Measurements from ENCODE around the gene HS6ST3.

The HS6ST3 gene

DNA sequence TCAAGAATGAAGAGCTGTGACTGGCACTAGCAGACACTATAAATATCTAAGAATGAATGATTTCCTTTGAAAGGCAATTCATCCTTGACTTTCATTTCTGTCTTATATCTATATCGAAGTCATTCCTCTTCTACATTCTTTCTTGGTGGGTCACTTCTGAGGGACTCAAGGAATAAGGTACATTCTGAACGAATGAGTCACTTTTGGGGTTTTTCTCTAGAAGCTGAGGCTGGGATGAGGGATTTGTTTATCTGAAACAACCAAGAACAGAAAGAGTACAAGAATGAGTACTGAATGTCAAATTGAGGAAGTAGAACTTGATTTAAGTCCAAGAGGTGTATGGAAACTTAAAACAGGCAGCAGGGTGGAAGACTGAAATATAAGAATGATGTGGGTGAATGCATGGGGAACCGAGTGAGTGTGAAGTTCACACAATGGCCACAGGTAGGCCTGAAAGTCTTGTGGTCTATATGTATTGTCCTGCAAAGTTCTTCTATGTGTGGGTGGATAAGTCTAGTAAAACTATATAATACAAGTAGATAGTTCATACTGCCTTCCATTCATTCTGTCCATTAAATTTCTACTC lies 560.5 kb downstream of the HS6ST3 start:
- H3K4me3 ChIP-seq (ENCODE audit: control insufficient read depth, low read depth, low read length), result no peak overlapping the region
- TF ChIP-seq, protein P1, sequence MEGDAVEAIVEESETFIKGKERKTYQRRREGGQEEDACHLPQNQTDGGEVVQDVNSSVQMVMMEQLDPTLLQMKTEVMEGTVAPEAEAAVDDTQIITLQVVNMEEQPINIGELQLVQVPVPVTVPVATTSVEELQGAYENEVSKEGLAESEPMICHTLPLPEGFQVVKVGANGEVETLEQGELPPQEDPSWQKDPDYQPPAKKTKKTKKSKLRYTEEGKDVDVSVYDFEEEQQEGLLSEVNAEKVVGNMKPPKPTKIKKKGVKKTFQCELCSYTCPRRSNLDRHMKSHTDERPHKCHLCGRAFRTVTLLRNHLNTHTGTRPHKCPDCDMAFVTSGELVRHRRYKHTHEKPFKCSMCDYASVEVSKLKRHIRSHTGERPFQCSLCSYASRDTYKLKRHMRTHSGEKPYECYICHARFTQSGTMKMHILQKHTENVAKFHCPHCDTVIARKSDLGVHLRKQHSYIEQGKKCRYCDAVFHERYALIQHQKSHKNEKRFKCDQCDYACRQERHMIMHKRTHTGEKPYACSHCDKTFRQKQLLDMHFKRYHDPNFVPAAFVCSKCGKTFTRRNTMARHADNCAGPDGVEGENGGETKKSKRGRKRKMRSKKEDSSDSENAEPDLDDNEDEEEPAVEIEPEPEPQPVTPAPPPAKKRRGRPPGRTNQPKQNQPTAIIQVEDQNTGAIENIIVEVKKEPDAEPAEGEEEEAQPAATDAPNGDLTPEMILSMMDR (IDR thresholded peaks at IDR 0.05; ENCODE audit: control insufficient read depth, insufficient read depth, low read depth, low read length, missing control alignments), result no peak
- DNase-seq (ENCODE audit: low read depth), result no peak

DNA sequence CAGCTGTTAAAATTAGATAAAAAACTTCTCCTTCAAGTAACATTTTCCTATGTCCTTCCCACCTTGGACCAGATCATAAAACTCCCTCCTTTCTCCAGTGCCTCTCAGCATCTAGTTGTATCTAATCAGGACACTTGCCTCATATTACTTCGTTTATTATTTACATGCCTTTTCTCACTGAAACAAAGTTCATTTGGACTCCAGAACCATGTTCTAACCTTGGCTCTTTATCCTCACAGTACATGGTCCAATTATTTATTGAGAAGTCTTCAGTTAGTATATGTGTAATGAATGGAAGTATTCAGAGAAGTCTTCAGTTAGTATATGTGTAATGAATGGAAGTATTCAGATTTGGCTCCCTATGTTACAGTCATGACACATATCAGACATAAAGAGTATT lies 561.7 kb downstream of the HS6ST3 start:
- TF ChIP-seq, protein P1 (IDR thresholded peaks at IDR 0.05; ENCODE audit: control insufficient read depth, insufficient read depth, low read depth, low read length, missing control alignments), result no peak
- no peak overlapping the region for H3K4me3 ChIP-seq (ENCODE audit: control insufficient read depth, low read depth, low read length)
- no peak for DNase-seq (ENCODE audit: low read depth)

- DNase-seq (ENCODE audit: low read depth), result no peak
- TF ChIP-seq, protein P1 (IDR thresholded peaks at IDR 0.05; ENCODE audit: control insufficient read depth, insufficient read depth, low read depth, low read length, missing control alignments), result no peak
- no peak overlapping the region for H3K4me3 ChIP-seq (ENCODE audit: control insufficient read depth, low read depth, low read length)
These were observed 562.6 kb downstream of the HS6ST3 start for GRCh38 chr13:96652506-96652905.

DNA sequence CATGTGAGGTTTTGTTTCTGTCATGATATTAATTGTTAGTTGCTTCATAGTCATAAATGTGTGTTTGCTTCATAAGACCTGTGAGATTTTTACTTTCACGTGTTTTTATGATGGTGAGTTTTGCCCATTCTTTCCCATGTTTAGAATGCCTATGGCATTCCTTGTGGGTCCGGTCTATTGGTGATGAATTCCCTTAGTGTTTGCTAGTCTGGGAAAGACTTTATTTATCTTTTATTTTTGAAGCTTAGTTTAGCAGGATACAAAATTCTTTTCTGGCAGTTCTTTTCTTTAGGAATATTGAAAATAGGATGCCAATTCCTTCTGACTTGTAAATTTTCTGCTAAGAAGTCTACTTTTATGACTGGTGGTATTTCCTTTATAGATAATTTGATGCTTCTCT lies 571.7 kb downstream of the HS6ST3 start:
- H3K4me3 ChIP-seq (ENCODE audit: control insufficient read depth, low read depth, low read length), result no peak overlapping the region
- no peak for DNase-seq (ENCODE audit: low read depth)
- TF ChIP-seq, protein P1 (IDR thresholded peaks at IDR 0.05; ENCODE audit: control insufficient read depth, insufficient read depth, low read depth, low read length, missing control alignments), result no peak

- no peak overlapping the region for H3K4me3 ChIP-seq (ENCODE audit: control insufficient read depth, low read depth, low read length)
- TF ChIP-seq, protein P1 (IDR thresholded peaks at IDR 0.05; ENCODE audit: control insufficient read depth, insufficient read depth, low read depth, low read length, missing control alignments), result no peak
- DNase-seq (ENCODE audit: low read depth), result no peak
These were observed 572.1 kb downstream of the HS6ST3 start for GRCh38 chr13:96662036-96662435.

- TF ChIP-seq, protein P1 (IDR thresholded peaks at IDR 0.05; ENCODE audit: control insufficient read depth, insufficient read depth, low read depth, low read length, missing control alignments), result no peak
- no peak for DNase-seq (ENCODE audit: low read depth)
- no peak overlapping the region for H3K4me3 ChIP-seq (ENCODE audit: control insufficient read depth, low read depth, low read length)
These were observed 577.5 kb downstream of the HS6ST3 start for GRCh38 chr13:96667294-96668018.
